SK-N-SH (cell line): ENCODE measurements around the gene FGF7.

Experiments
- CTCF ChIP-seq: fragments of 200-600 bp; sonication (generic); IDR thresholded peaks from 2 replicates; pipeline ENCODE4 v1.6.1; 2017; ENCODE audit warnings: antibody characterized with exemption, mild to moderate bottlenecking, moderate library complexity
- GABPA ChIP-seq: IDR thresholded peaks from 2 replicates; pipeline ENCODE4 v1.4.0; 2012; ENCODE audit warnings: low read depth, mild to moderate bottlenecking
- MAX ChIP-seq: IDR thresholded peaks from 2 replicates; pipeline ENCODE4 v1.4.0; 2012; ENCODE audit warnings: low read depth
- POLR2AphosphoS5 ChIP-seq: IDR thresholded peaks from 2 replicates; pipeline ENCODE4 v1.6.1; 2012; ENCODE audit warnings: low read depth, low read length
- TAF1 ChIP-seq: IDR thresholded peaks from 2 replicates; pipeline ENCODE4 v1.6.1; 2012; ENCODE audit warnings: low read depth, mild to moderate bottlenecking, low read length, moderate library complexity, borderline replicate concordance
- USF1 ChIP-seq: IDR thresholded peaks from 2 replicates; pipeline ENCODE4 v1.4.0; 2012; ENCODE audit warnings: low read depth, borderline replicate concordance
- USF2 ChIP-seq: fragments of 150-350 bp; IDR thresholded peaks from 2 replicates; pipeline ENCODE4 v1.6.1; 2017; ENCODE audit warnings: antibody characterized with exemption, low read length, low read depth, borderline replicate concordance

GRCh38 chr15:49421991-49422390 is 1.1 kb upstream of the FGF7 start:
- TF ChIP-seq CTCF (peak; percentile 92), USF1 (no peak), USF2 (no peak), POLR2AphosphoS5 (no peak), GABPA (no peak), MAX (no peak), TAF1 (no peak)
